Left ventricle myocardium inferior (tissue), 1 donor: ENCODE measurements around the gene CMKLR1. TPM values are rescaled to one million over a fixed set of nuclear protein-coding genes. Genes with fewer than 3 reads are reported as not detected.

Experiments
- DNase-seq: peaks from one replicate; pipeline ENCODE4 v3.0.0-alpha.2; 2020
- H3K27ac ChIP-seq: fragments of 200-600 bp; replicated peaks from 2 replicates; pipeline ENCODE4 v1.8.0; 2021
- H3K27me3 ChIP-seq: fragments of 200-600 bp; 2 replicates; pipeline ENCODE4 v1.8.0; 2021; ENCODE audit warnings: low read depth
- H3K36me3 ChIP-seq: fragments of 200-600 bp; 2 replicates; pipeline ENCODE4 v1.8.0; 2021
- H3K4me1 ChIP-seq: fragments of 200-600 bp; 2 replicates; pipeline ENCODE4 v1.8.0; 2021
- H3K4me3 ChIP-seq: fragments of 200-600 bp; 2 replicates; pipeline ENCODE4 v1.8.0; 2021; ENCODE audit warnings: mild to moderate bottlenecking, moderate library complexity
- H3K9me3 ChIP-seq: fragments of 200-600 bp; replicated peaks from 2 replicates; pipeline ENCODE4 v1.8.0; 2021
- intact Hi-C: fragments of 100-400 bp; cut with micrococcal nuclease; formaldehyde crosslinking; loops from one replicate; pipeline ENCODE4 v1.11.0; 2022
- long read RNA-seq: library from polyadenylated mRNA; unstranded; transcript quantifications from one replicate; pipeline ENCODE4 v2.0.0, GENCODE V29; 2021
- total RNA-seq: library from RNA; stranded (reverse); fragmentation: NEBNext Ultra II Directional; extraction: Animal tissue kit (Norgen Biotek cat#: 25700); gene quantifications from one replicate; pipeline ENCODE4 v1.2.1, GENCODE V29; 2021
- TF ChIP-seq, protein P1 (sequence below): fragments of 200-600 bp; IDR thresholded peaks from 2 replicates; pipeline ENCODE4 v1.8.0; 2021; ENCODE audit warnings: antibody characterized with exemption, mild to moderate bottlenecking, borderline replicate concordance
- donor health status: DM: no; HTN: yes; CAD: no; lungs with severe emphysema.

CMKLR1 gene, protein sequence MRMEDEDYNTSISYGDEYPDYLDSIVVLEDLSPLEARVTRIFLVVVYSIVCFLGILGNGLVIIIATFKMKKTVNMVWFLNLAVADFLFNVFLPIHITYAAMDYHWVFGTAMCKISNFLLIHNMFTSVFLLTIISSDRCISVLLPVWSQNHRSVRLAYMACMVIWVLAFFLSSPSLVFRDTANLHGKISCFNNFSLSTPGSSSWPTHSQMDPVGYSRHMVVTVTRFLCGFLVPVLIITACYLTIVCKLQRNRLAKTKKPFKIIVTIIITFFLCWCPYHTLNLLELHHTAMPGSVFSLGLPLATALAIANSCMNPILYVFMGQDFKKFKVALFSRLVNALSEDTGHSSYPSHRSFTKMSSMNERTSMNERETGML
- total RNA-seq = 5.7 TPM
- long read RNA-seq = 0 reads

DNA sequence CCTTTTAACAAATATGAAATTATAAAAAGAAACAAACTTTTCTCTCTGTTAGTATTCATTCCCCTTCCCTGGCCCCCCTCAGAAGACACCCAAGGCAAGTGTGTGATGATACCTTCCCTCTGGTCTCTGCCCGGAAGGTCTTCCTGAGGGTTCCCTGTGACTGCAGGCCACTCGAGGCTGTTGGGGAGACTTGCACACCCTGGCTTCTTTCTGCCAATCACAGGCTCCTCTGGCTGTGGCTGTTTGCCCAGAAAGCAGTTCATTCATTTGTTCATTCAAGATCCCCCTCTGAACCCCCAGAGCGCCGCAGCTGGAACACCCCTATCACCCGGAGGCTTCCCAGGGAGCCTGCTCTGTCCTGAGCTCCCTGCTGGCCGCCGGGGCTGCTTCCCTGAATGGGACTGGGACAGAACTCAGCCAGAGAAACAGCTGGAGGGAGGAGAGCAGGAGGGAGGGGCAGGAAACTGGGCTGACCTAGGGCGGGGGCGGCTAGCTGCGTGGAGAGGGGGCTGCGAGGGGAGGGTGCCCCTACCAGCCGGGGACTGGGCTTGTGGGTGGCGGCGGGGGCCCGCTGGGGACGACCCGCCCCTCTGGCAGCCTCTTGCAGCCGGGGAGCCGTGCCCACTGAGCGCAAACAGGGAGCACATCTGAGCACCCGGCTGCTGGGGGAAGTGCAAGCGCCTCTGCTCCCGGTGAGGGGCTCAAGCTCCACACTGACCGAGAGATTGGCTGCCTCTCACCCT, at the start of gene CMKLR1:
TSS of gene CMKLR1 (minus strand) at position 397 of the 743 bp plus-strand sequence. CDS start 45,720 bp downstream, outside the sequence.
- TF ChIP-seq, protein P1, sequence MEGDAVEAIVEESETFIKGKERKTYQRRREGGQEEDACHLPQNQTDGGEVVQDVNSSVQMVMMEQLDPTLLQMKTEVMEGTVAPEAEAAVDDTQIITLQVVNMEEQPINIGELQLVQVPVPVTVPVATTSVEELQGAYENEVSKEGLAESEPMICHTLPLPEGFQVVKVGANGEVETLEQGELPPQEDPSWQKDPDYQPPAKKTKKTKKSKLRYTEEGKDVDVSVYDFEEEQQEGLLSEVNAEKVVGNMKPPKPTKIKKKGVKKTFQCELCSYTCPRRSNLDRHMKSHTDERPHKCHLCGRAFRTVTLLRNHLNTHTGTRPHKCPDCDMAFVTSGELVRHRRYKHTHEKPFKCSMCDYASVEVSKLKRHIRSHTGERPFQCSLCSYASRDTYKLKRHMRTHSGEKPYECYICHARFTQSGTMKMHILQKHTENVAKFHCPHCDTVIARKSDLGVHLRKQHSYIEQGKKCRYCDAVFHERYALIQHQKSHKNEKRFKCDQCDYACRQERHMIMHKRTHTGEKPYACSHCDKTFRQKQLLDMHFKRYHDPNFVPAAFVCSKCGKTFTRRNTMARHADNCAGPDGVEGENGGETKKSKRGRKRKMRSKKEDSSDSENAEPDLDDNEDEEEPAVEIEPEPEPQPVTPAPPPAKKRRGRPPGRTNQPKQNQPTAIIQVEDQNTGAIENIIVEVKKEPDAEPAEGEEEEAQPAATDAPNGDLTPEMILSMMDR = no peak
- Histone ChIP-seq H3K27me3 (peaks cover 24% of the 10 kb centered on the region), H3K9me3 (no peaks in the 10 kb centered on the region), H3K4me1 (peaks cover 25% of the 10 kb centered on the region), H3K36me3 (no peaks in the 10 kb centered on the region), H3K4me3 (peak within 1 kb of the TSS; percentile 62), H3K27ac (peak within 1 kb of the TSS; percentile 82)
- intact Hi-C loops = no loop called here
- peak; percentile 71 for DNase-seq

DNA sequence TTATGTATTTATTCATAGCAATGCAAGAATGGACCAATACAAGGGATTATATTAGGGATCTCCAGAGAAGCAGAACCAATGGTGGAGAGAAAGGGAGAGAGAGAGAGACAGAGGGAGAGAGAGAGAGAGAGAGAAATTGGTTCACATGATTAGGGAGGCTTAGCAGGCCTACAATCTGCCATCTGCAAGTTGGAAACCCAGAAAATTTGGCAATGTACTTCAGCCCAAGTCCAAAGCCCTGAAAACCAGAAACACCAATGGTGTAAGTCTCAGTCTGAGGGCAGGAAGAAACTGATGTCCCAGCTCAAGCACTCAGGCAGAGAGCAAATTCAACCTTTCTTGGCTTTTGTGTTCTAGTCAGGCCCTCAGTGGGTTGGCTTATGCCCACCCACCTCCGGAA, 48.7 kb upstream of the CMKLR1 start:
- Histone ChIP-seq H3K4me1 (no peaks in the 10 kb centered on the region), H3K9me3 (peaks cover 14% of the 10 kb centered on the region), H3K4me3 (no peak overlapping the region), H3K27me3 (peaks cover 28% of the 10 kb centered on the region), H3K27ac (no peak overlapping the region), H3K36me3 (no peaks in the 10 kb centered on the region)
- TF ChIP-seq, protein P1 = no peak
- intact Hi-C loops = no loop called here
- no peak for DNase-seq

DNA sequence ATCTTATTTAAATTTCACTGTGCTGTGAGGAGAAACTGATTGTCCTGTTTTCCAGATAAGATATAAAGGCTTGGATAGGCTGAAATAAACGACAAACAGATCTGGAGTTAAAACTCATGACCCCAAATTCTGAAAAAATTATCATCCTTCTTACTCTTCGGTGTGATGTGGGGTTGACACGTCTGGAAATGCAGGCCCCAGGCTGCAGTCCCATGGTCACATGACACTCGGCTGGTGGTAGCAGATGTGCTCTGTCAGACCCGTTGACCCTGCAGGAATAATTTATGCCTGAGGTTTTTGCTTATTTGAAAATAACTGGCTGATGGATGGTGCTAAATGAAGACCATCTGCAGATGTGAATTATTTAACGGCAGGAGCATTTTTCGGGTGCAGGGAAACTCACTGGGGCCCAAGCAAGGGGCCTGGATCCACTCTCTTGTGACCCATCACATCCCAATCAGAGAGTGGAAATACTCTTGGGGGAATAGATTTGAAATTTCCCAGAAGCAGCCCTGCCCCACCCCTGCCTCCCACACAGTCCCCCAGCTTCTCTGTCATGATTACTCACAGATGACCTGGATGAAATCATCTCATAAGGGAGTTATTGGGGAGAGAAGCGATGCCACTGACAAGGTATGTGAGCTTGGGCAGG, 47.7 kb upstream of the CMKLR1 start:
- intact Hi-C loops = no loop called here
- Histone ChIP-seq H3K27me3 (peaks cover 22% of the 10 kb centered on the region), H3K27ac (no peak overlapping the region), H3K4me3 (no peak overlapping the region), H3K4me1 (no peaks in the 10 kb centered on the region), H3K36me3 (no peaks in the 10 kb centered on the region), H3K9me3 (peaks cover 14% of the 10 kb centered on the region)
- TF ChIP-seq, protein P1 = no peak
- no peak for DNase-seq

DNA sequence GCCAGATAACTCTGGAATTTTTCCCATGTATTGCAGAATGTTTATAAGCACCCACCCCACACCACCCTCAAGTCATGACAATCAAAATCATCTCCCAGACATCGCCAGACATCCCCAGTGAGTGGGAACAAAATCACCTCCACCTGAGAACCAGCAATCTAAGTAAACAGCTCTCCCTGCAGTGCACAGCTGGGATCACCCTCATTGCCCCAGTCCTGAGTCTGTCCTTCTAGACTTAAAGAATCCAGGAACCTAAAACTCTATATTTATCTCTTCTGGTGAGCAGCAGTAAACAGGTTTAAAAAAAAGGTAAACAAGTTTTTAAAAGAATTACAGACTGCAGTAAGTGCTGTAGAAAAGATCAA, 43.3 kb upstream of the CMKLR1 start:
- DNase-seq = no peak
- intact Hi-C loops = no loop called here
- no peaks in the 10 kb centered on the region for H3K27me3 ChIP-seq
- TF ChIP-seq, protein P1 = no peak
- H3K4me1 ChIP-seq = no peaks in the 10 kb centered on the region
- peaks cover 24% of the 10 kb centered on the region for H3K9me3 ChIP-seq
- no peaks in the 10 kb centered on the region for H3K36me3 ChIP-seq
- H3K27ac ChIP-seq = no peak overlapping the region
- no peak overlapping the region for H3K4me3 ChIP-seq

DNA sequence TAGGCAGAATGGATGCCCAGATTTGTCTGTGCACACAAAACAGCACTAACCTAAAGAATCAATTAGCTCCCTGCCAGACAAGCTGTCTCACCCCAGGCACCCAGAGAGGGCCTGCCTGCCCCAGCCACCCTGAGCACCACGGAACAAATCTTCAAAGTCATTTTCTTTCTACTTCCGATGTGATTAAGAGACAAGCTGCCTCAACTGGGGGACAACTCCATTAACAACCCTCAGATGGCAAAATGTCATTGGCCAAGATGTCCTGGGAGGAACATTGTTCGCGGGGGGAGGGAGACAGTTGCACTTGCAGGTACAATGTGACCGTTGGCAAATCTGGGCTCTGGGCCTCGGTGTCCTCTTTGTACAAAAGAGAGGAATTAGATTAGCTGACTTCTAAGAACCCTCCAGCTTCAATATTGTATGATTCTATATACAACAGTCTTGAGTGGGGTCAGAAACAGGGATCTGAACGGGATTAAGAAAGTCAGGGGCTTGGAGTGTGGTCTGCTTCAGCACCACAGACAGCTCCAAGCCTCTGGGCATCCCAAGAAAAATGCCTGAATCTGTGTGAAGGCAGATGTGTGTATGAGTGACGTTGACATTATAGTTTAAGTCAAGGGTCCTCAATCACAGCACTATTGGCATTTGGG, 42.8 kb upstream of the CMKLR1 start:
- intact Hi-C loops = no loop called here
- Histone ChIP-seq H3K27ac (no peak overlapping the region), H3K4me1 (no peaks in the 10 kb centered on the region), H3K36me3 (no peaks in the 10 kb centered on the region), H3K9me3 (peaks cover 29% of the 10 kb centered on the region), H3K27me3 (no peaks in the 10 kb centered on the region), H3K4me3 (no peak overlapping the region)
- no peak for DNase-seq
- TF ChIP-seq, protein P1 = no peak
